GM19397 (cell line): ENCODE data around the gene PPARG.
"Not testable (repeated sequence)": the region's sequence is repeated elsewhere in the genome, so short reads cannot be mapped to it uniquely, and the experiment has no call there.

Experiments
- ATAC-seq: cut with Tn5 transposase; IDR thresholded peaks from one replicate; pipeline ENCODE4 v1.9.1; 2021; ENCODE audit warnings: mild to moderate bottlenecking, moderate library complexity; ENCODE audit not compliant: unreplicated experiment

The PPARG gene

DNA sequence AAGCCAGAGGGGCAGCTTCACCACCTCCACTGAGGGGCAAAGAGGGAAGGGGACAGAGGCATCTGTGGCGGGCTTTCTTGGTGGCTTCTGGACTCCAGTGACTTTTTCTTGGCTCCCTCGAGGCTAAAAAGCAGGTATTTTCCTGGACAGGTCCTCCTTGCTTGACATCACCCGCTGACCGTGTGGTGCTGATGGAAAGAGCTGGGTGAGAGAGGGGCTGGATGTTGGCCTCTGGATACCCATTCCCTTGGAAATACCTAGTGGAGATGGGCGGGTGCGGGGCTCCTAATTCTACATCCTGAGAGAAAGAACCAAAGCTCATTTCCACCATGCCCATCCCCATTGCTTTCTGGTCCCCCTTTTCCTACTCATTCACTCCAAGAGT is 148.3 kb downstream of the PPARG start:
- ATAC-seq: no peak

DNA sequence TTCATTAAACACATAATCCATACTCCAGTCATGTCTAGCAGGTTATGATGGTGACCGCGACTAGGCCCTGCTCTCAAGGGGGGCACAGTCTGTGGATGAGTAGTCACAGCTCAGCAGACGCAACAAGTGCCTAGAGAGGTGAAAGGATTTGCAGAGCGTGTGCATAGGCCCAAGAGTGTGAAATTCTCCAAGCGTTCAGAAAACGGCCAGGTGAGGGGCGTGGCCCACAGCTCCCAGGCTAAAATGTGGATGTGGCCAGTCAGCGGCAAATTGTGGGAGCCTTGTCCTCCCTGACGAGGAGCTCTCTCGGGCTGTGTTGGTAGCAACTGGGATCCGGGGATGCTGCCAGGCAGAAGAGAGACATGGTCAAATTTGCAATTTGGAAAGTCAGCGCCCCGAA is 149.0 kb downstream of the PPARG start:
- no peak for ATAC-seq

DNA sequence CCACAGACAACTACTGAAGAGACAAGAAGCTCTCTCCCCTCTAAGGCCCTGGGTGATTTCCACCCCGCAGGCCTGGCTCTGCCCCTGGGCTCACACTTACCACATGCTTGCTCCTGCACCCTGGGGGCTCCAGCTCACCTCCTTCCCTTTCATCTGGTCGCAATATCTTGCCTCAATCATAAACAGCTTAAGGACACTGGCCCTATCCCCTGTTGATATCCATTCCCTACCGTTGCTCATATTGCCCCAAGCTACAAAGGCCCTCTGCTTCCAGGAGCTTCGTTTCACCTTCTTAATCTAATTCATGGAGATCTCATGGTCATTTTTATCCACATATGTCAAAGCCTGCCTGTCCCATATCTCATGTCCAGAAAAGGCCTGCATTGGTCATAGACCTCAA is 149.4 kb downstream of the PPARG start:
- no peak for ATAC-seq

DNA sequence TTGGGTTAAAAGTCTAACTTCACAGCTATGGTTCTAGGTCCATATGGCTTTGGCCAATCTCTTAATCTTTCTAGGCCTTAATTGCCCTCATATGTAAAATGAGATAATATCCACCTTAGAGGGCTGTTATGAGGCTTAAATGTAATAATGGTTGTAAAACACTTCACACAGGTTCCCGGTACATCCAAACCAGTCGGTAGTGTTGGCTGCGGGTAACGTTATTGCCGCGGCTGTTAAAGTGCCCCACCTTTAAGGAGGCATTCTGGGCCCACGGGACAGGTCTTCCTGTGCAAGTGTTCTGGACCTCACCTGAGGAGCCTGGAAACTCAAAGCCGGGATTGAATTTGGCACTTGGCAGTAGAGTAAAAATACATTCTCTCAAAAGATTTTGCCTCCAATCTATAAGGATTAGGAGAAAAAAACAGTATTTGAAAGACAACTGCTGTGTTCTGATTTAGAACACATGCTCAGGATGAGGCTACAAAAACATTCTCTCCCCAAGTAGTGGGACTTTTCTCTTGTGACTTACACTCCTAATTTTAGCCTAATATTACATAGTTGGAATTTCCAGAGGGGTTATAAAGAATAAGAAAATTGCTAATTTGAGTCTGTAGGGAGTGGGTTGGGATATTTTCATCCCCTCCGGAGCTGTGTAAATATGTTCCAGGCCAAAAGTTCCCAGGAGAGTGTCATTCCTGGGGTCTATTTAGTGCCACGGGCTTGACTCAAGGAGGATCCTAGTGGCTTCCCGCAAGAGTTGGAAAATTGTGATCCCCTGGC is 150.5 kb downstream of the PPARG start:
- no peak for ATAC-seq

DNA sequence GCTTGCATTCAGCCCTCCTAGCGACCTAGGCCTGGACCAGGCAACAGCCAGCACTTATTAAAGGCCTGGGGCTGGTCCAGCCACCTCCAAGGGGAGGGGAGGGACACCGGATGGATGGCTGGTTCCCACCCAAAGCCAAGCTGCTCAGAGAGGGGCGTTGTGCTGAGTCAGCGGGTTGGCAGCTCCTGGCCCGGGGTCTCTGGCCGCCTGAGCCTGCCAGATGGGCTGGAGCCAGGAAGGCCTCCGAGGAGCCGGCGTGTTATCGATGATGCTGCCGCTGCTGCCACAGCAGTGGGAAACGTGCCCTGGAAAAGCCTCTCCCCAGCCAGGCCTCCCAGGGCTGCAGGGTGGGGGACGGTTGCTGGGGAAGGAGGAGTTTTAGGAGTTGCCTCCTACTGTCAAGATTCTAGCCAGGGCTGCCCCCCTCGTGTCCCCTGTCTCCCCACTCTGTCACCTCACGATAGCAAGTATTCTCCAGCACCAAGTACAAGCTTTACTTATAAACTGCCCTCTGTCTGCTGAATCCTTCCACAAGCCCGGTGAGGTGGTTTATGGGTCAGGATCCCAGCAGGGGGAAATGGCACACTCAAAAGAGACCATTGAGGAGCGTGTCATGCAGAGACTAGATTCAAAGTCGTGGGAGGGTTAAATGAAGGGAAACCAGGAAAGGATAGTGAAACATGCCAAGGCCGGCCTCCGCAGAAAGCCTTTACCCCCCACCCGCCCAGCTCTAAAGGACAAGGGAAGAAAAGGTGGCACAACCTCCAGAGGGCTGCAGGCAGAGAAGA is 152.3 kb downstream of the PPARG start:
- ATAC-seq: no peak

DNA sequence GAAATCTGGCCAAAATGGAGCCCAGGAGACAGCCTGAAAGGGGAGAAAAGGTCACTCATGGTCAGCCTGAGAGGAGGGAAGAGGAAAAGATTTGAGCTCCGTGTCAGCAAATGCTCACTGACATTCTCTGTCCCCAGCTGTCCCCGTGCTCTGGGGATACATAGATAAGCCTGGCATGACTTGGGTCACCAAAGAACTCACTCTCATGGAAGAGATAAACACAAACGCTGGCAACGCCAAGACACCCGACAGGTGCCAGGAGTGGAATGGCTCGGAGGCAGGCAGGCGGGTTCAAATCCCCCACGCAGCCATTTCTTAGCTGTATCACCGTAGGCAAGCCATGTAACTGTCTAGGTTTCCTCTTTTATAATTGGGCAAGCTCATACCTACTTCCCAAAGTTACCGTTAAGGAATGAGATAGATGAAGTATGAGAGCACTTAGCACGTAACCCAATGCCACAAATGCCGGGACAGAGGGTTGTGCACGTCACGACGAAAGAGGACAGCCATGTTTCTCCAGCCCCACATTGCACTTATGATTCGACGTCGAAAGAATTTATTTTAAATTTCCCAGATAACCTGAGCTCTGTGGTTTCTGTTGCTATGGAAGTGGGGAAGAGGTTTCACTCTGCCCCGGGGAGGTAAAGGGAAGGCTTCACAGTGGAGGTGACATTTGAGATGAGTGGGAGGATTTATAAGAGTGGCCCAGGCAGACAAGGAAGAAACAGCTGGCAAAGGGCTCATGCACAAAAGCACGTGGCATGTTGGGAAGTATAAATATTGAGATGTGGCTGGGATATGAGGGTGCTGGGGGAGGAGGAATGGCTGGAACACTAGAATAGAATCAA is 154.0 kb downstream of the PPARG start:
- ATAC-seq: no peak

DNA sequence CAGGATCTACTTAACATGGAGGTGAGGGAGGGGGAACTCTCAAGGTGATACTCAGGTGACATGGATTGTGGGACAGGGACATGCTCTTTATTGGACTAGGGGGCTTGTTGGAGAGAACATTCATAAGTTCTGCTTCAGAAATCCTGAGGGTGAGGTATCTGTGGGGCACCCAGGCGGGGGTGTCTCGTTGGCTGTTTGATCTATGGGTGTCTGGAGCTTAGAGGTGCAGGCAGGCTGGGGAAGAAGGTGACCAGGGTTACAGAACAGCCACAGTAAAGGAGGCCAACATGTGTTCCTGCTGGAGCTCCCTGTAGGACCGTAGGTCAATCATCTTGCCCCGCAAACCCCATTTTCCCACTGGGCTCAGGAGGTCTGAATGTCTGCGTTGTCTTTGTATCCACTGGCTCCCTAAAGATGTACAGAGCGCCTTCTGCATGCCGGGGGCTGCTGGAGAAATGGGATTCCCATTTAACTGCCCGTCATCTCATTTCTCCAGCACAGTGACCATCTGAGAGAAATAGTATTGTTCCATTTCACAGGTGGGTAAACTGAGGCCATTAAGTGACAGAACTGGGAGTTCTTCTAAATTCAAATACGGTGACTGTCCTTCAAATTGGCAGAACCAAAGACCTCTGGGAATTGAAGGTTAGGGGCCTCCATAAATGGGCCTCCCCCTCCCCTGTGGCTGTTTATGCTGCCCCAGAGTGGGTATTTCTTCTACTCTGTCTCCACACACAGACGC is 155.1 kb downstream of the PPARG start:
- no peak for ATAC-seq

DNA sequence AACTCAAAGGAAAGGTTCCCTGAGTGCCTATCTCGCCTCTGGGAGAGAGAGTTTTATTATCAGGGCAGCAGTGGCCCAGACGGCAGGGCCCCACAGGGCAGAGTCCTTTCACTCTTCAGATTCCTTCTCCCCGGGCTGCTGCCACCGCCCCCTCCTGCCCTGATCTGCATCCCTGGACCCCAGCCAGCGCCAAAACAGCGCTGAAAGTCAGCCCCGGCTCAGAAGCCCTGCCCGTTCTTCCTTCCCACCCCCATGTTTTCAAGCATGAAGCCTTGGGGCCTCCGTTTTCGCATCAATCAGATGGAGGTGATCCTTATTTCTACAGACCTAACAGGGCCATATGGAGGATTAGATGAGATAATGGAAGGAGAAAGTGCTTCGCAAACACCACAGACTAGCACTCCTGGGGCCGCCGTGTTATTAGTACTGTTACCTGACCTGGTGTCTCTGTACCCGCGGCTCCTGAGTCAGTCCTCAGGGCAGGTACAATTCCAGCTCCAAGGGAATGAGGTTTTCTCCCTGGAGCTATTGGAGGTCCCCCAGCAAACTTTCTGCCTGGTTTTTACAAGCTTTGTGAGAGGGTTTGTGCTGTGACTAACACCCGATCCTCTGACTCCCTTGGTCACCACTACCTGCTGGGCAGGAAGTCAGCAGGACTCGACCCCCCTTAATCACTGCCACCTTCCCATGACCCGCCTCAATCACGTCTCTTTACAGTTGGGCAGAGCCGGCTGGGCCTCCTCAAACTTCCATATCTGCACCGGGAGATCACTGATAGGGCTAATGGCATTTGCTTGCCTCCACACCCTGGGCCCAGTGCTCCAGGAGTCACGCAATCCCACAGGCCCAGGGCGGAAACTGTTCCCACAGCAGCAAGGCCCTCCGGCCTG is 156.0 kb downstream of the PPARG start:
- no peak for ATAC-seq

DNA sequence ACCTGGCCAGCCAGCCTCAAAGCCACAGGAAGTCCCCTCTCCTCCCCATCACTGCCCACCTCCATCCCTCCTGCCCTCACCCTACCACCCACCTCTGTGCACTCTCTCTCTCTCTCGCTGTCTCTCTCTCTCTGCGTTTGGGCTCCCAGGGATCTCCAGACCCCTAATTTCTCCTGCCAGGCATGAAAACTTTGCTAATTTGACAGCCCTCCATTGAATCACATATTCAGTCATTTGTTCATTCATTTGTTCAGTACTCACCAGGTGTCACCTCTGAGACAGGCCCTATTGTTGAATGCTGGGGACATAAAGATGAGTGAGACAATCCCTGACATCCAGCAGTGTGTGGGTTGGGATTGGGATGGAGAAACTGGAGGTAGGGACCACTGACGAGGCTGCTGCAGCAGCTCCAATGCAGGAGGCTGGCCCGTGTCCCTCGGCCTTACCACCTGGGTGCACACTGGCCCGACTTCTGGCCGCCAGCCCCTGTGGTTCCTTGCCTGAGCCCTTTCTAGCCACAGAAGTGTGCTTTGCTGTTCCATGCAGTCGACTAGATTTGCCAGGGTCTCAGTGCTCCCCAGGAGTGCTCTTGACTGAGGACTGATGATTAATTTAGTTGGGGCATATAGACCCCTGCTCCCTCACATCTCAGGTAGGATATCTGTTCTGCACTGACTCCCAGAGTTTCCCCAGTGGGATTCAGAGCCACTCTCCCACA is 156.8 kb downstream of the PPARG start:
- no peak for ATAC-seq

DNA sequence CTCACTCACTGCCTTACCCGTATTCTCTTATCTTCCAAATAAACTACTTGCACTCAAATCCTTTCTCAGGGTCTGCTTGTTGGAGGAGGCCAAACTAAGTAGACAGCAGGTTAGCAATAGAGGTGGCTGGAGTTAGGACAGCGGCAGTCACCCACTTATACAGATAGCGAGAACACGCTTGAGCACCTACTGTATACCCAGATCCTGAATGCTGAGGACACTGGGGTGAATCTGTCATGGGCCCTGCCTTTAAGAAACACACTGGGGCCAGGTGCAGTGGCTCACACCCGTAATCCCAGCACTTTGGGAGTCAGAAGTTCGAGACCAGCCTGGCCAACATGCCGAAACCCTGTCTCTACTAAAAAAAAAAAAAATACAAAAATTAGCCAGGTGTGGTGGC is 157.4 kb downstream of the PPARG start:
- ATAC-seq: no peak

DNA sequence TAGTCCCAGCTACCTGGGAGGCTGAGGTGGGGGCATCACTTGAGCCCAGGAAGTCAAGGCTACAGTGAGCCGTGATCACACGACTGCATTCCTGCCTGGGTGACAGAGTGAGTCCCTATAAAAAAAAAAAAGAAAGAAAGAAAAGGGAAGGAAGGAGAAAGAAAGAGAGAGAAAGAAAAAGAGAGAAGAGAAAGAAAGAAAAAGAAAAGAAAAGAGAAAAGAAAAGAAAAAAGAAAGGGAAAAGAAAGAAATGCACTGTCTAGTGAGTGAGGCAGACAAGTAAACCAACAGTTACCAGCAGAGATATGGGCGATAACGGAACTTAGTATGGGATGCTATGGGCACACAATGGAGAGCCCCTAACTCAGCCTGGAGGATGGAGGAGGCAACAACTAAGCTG is 158.2 kb downstream of the PPARG start:
- no peak for ATAC-seq

DNA sequence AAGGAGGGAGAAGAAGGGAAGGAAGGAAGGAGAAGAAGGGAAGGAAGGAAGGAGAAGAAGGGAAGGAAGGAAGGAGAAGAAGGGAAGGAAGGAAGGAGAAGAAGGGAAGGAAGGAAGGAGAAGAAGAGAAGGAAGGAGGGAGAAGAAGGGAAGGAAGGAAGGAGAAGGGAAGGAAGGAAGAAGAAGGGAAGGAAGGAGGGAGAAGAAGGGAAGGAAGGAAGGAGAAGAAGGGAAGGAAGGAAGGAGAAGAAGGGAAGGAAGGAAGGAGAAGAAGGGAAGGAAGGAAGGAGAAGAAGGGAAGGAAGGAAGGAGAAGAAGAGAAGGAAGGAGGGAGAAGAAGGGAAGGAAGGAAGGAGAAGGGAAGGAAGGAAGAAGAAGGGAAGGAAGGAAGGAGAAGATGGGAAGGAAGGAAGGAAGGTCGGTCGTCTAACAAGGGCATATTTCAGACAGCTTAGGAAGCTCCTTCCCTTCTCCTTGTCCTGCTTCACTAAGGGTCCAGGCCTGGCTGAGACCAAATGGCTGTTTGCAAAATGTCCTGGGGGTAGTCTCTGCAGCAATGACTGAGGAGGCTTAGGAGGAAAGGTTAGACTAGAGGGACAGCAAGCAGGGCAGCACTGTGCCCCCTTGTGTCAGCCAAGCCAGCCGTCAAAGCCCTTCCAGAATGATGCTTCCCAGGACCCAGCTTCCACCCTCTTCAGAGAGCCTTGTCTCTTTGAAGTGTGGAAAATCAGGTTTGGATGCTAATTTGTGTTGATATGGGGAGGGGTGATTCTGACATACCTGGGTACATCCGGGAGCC is 159.7 kb downstream of the PPARG start:
- not testable (repeated sequence) for ATAC-seq

DNA sequence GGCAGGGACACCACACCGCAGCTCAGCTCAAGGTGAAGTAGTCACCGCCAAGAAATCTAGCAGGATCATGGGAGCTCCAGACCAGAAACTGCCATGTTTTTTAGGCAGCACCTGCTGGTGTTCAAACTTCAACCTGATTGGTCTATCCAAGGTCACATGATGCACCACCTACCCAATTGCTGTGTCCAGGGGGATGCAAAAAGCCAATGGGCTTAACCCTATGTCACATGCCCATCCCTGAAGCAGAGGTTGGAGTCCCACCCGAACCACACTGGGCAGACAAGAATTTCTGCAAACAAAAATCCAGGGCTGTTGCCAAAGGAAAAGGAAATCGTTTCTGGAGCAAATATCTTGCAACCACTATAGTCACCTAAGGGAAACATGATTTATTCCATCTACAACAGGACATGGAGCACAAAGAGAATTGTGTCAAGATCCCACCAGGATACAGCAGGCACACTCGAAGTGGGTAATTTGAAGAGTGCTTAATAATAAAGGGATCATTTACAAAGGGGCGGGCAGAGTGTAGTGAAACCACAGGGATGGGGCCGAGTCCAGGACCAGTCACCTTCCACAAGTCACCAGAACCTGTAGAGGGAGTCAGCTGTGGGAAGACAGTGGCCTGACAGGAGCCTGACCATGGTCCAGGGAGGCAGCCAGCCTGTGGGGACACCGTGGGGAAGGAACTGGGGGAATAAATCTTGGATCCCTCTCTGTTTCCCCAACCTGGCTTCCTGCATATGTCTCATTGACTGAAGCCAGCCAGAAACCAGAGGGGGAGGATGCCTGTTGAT is 161.2 kb downstream of the PPARG start:
- no peak for ATAC-seq

DNA sequence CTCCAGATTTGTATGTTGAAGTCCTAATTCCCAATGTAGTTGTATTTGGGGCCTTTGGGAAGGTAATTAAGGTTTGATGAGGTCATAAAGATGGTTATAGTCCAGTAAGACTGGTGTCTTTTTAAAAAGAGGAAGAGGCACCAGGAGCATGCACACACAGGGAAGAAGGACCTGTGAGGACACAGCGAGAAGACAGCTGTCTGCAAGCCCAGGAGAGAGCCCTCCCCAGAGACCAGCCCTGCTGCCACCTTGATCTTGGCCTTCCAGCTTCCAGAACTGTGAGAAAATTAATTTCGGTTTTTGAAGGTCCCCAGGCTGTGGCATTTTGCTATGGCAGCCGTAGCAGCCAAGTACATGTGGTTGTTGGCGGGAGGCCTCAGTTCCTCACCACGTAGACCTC is 162.6 kb downstream of the PPARG start:
- no peak for ATAC-seq

DNA sequence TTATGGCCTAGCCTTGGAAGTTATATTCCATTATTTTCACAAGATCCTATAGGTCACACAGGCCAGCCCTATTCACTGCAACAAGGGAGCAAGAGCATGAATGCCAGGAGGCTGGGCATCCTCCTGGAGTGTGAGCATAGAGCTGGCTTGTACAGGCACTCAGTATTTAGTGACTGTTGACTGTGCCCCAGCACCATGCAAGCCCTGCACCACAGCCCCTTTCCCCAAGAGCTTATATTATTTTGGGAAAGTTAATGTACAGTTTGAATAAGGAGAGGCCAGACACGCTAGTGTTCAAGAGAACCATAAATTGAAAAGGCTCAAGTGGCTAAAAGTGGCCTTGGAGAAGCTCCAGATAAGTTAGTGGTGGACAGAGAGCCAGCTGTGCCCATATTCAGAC is 163.1 kb downstream of the PPARG start:
- ATAC-seq: no peak

DNA sequence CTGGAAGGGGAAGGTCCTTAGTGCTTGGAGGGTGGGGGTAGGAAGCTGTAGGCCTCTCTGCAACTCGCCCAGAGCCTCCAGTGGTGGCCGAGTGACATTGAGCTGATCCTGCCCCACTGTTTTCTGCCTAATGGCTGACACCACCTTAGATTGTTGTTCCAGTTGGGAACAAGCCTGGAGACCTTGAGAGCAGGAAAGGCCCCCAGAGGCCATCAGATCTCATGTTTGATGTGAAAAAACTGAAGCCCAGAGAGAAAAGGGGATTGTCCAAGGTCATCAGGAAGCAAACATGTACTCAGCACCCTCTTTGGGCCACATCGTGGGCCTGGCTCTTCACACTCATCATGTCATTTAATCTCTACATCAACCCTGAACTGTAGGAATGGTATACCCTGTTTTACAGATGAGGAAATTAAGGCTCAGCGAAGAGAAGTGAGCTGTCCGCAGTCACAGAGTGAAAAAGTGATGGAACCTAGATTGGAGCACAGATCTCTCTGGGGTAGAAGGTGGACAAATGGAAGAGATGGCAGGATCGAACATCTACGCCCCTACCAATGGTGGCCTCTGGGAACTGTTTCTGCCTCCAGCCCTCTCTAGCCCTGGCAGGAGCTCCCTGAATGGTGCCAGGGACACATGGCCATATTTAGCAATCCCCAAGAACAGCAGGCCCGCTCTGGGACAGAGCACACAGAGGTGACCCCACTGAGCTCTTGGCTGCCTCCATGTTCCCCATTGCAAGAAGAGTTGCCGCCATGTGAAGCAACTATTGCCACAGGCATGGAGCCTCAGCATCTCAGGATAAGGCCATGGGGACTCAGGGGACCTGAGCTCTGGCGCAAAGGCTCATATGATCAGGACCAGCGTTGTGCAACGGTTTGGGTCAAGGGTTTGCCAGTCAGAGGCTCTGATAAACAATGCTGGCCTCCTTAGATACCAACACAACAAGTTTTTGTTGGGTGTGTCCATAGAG is 163.8 kb downstream of the PPARG start:
- ATAC-seq: no peak
